Testis (tissue), 2 donors: ENCODE measurements around the gene TSEN2.

Experiments used
- CTCF ChIP-seq, 3 experiments: fragments of 450-650 bp in 2 of 3; fragments of 200-600 bp in 1 of 3; sonication (generic) in 1 of 3; IDR thresholded peaks; one replicate each; pipeline ENCODE4 v1.5.1; 2016 to 2019; ENCODE audit warnings: antibody characterized with exemption in 3 of 3, mild to moderate bottlenecking in 2 of 3, moderate library complexity in 1 of 3
- POLR2A ChIP-seq: fragments of 450-650 bp; IDR thresholded peaks from one replicate; pipeline ENCODE4 v1.6.1; 2017; ENCODE audit warnings: antibody characterized with exemption, mild to moderate bottlenecking, moderate library complexity

- TF ChIP-seq CTCF (IDR thresholded peaks at IDR 0.05): no peak
- no peak for TF ChIP-seq POLR2A
Measured at GRCh38 chr3:12549971-12550760, 65.9 kb downstream of the TSEN2 start.
